ENCODE results near the gene MAN2A2. TPM values are rescaled to one million over a fixed set of nuclear protein-coding genes. Genes with fewer than 3 reads are reported as not detected.

MAN2A2 gene
- polyA plus RNA-seq, 2 donors, result 15.8 to 22.1 TPM

DNA sequence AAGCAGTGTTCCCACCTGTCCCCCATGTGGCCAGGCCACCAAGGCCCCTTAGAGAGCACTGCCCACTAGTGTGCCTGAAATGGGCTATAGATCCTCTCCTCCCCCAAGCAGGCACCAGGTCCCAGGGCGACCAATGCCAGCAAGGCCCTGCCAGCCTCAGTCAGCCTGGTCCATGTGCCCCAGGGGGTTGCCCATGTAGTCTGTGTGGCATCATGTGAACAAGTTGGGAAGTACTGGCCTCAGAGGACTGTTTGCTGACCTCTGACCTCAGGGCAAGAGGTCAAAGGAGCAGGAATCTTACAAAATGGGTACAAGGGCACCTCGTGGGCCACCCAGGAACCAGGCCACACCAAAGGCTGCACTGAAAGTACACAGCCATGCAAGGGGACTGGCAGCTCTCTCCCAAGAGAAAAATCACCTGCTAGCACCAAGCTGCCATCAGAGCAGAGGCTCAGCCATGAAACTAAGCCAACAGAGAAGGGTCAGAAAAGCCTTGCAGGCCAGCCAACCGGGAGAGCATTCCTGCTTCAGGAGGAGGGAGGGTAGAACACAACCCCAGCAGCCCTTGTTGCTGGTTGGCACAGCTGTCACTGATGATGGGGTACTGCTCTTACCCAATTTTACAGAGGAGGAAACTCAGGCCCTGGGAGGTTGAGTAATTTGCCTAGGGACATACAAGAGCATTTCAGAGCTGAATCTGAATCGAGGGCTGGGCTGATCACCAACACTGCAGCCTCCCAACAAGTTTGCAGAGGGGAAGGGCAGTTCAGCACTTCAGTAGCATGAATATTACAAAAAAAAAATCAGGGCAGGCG is 39.9 kb upstream of the MAN2A2 start:
- H3K4me3 ChIP-seq (ENCODE audit: low read depth in 1 of 2, low read length in 2 of 2), result no peak overlapping the region
- peaks cover 3 to 7% of the 10 kb centered on the region in 2 donors for H3K4me1 ChIP-seq (ENCODE audit: control insufficient read depth in 2 of 2, insufficient read depth in 2 of 2, low read length in 1 of 2)
- H3K9me3 ChIP-seq (ENCODE audit: control insufficient read depth in 2 of 2, insufficient read depth in 1 of 2, low read depth in 1 of 2, low read length in 1 of 2), result no peaks in the 10 kb centered on the region
- H3K36me3 ChIP-seq (ENCODE audit: control insufficient read depth in 2 of 2, insufficient read depth in 2 of 2, low read length in 1 of 2), result no peaks in the 10 kb centered on the region
- no peaks in the 10 kb centered on the region for H3K27me3 ChIP-seq (ENCODE audit: control insufficient read depth in 1 of 2, insufficient read depth in 2 of 2, low read length in 2 of 2)
- H3K27ac ChIP-seq (ENCODE audit: low read depth in 2 of 2, low read length in 1 of 2), result peak overlapping the region in 1 of 2 donors; percentile 40
- 55 to 64% methylated on average over 5 of the region's 5 CpGs for WGBS, 2 donors

- H3K4me1 ChIP-seq (ENCODE audit: control insufficient read depth in 2 of 2, insufficient read depth in 2 of 2, low read length in 1 of 2), result peaks cover 3 to 11% of the 10 kb centered on the region in 2 donors
- no peaks in the 10 kb centered on the region for H3K9me3 ChIP-seq (ENCODE audit: control insufficient read depth in 2 of 2, insufficient read depth in 1 of 2, low read depth in 1 of 2, low read length in 1 of 2)
- H3K36me3 ChIP-seq (ENCODE audit: control insufficient read depth in 2 of 2, insufficient read depth in 2 of 2, low read length in 1 of 2), result no peaks in the 10 kb centered on the region
- 81 to 85% methylated on average over 4 of the region's 4 CpGs for WGBS, 2 donors
- H3K4me3 ChIP-seq (ENCODE audit: low read depth in 1 of 2, low read length in 2 of 2), result no peak overlapping the region
- H3K27me3 ChIP-seq (ENCODE audit: control insufficient read depth in 1 of 2, insufficient read depth in 2 of 2, low read length in 2 of 2), result no peaks in the 10 kb centered on the region
- H3K27ac ChIP-seq (ENCODE audit: low read depth in 2 of 2, low read length in 1 of 2), result peak overlapping the region in 1 of 2 donors; percentile 40
These were observed 39.1 kb upstream of the MAN2A2 start for GRCh38 chr15:90863987-90864386.

- Histone ChIP-seq H3K36me3 (ENCODE audit: control insufficient read depth in 2 of 2, insufficient read depth in 2 of 2, low read length in 1 of 2) (no peaks in the 10 kb centered on the region), H3K27me3 (ENCODE audit: control insufficient read depth in 1 of 2, insufficient read depth in 2 of 2, low read length in 2 of 2) (no peaks in the 10 kb centered on the region), H3K9me3 (ENCODE audit: control insufficient read depth in 2 of 2, insufficient read depth in 1 of 2, low read depth in 1 of 2, low read length in 1 of 2) (no peaks in the 10 kb centered on the region), H3K4me1 (ENCODE audit: control insufficient read depth in 2 of 2, insufficient read depth in 2 of 2, low read length in 1 of 2) (peaks cover 5 to 11% of the 10 kb centered on the region in 2 donors), H3K27ac (ENCODE audit: low read depth in 2 of 2, low read length in 1 of 2) (no peak overlapping the region), H3K4me3 (ENCODE audit: low read depth in 1 of 2, low read length in 2 of 2) (no peak overlapping the region)
- 81 to 85% methylated on average over 10 of the region's 10 CpGs for WGBS, 2 donors
These were observed 38.6 kb upstream of the MAN2A2 start for GRCh38 chr15:90864507-90864906.

DNA sequence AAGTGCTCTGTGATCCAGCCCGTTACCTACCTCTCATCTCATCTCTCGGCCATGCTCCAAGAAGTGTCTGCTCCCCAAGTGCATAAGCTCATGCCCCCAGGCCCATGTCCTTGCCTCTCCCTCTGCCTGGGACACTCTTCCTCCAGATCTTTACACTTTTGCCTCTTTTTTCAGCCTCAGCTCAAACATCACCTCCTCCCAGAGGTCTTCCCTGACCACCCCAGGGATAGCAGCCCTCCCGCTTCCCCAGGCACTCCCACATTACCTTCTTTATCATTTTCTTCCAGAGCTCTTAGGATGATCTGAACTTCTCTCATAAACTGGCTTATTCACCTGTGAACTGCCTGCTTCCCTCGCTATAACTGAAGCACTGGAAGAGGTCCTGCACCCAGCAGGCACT is 37.4 kb upstream of the MAN2A2 start:
- Histone ChIP-seq H3K4me1 (ENCODE audit: control insufficient read depth in 2 of 2, insufficient read depth in 2 of 2, low read length in 1 of 2) (peaks cover 6 to 15% of the 10 kb centered on the region in 2 donors), H3K36me3 (ENCODE audit: control insufficient read depth in 2 of 2, insufficient read depth in 2 of 2, low read length in 1 of 2) (no peaks in the 10 kb centered on the region), H3K27ac (ENCODE audit: low read depth in 2 of 2, low read length in 1 of 2) (no peak overlapping the region), H3K9me3 (ENCODE audit: control insufficient read depth in 2 of 2, insufficient read depth in 1 of 2, low read depth in 1 of 2, low read length in 1 of 2) (no peaks in the 10 kb centered on the region), H3K27me3 (ENCODE audit: control insufficient read depth in 1 of 2, insufficient read depth in 2 of 2, low read length in 2 of 2) (no peaks in the 10 kb centered on the region), H3K4me3 (ENCODE audit: low read depth in 1 of 2, low read length in 2 of 2) (no peak overlapping the region)
- whole genome bisulfite sequencing, 2 donors, result 86 to 88% methylated on average over 4 of the region's 4 CpGs

GRCh38 chr15:90866161-90866715 is 36.9 kb upstream of the MAN2A2 start:
- Histone ChIP-seq H3K27ac (ENCODE audit: low read depth in 2 of 2, low read length in 1 of 2) (no peak overlapping the region), H3K4me1 (ENCODE audit: control insufficient read depth in 2 of 2, insufficient read depth in 2 of 2, low read length in 1 of 2) (peaks cover 6 to 15% of the 10 kb centered on the region in 2 donors), H3K27me3 (ENCODE audit: control insufficient read depth in 1 of 2, insufficient read depth in 2 of 2, low read length in 2 of 2) (no peaks in the 10 kb centered on the region), H3K9me3 (ENCODE audit: control insufficient read depth in 2 of 2, insufficient read depth in 1 of 2, low read depth in 1 of 2, low read length in 1 of 2) (no peaks in the 10 kb centered on the region), H3K36me3 (ENCODE audit: control insufficient read depth in 2 of 2, insufficient read depth in 2 of 2, low read length in 1 of 2) (no peaks in the 10 kb centered on the region), H3K4me3 (ENCODE audit: low read depth in 1 of 2, low read length in 2 of 2) (no peak overlapping the region)
- WGBS, 2 donors, result 42 to 52% methylated on average over 16 of the region's 16 CpGs

DNA sequence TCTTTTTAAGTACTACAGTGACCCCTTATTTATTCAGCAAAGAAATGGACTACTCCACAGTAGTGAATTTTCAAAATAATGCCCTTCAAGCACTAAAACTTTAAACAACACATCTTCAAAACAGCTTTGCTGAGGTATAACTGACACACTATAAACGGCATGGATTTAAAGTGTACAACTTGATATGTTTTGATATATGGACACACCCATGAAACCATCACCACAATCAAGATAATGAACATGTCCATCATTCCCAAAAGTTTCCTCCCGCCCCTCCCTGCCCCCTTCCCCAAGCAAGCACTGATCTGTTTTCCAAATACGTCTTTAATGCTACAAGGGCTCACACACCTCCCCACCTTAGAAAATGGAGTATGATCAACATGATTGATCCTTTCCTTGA is 36.3 kb upstream of the MAN2A2 start:
- H3K27ac ChIP-seq (ENCODE audit: low read depth in 2 of 2, low read length in 1 of 2), result no peak overlapping the region
- no peaks in the 10 kb centered on the region for H3K36me3 ChIP-seq (ENCODE audit: control insufficient read depth in 2 of 2, insufficient read depth in 2 of 2, low read length in 1 of 2)
- peaks cover 6 to 15% of the 10 kb centered on the region in 2 donors for H3K4me1 ChIP-seq (ENCODE audit: control insufficient read depth in 2 of 2, insufficient read depth in 2 of 2, low read length in 1 of 2)
- 72 to 74% methylated on average over 3 of the region's 3 CpGs for WGBS, 2 donors
- no peak overlapping the region for H3K4me3 ChIP-seq (ENCODE audit: low read depth in 1 of 2, low read length in 2 of 2)
- H3K9me3 ChIP-seq (ENCODE audit: control insufficient read depth in 2 of 2, insufficient read depth in 1 of 2, low read depth in 1 of 2, low read length in 1 of 2), result no peaks in the 10 kb centered on the region
- no peaks in the 10 kb centered on the region for H3K27me3 ChIP-seq (ENCODE audit: control insufficient read depth in 1 of 2, insufficient read depth in 2 of 2, low read length in 2 of 2)

DNA sequence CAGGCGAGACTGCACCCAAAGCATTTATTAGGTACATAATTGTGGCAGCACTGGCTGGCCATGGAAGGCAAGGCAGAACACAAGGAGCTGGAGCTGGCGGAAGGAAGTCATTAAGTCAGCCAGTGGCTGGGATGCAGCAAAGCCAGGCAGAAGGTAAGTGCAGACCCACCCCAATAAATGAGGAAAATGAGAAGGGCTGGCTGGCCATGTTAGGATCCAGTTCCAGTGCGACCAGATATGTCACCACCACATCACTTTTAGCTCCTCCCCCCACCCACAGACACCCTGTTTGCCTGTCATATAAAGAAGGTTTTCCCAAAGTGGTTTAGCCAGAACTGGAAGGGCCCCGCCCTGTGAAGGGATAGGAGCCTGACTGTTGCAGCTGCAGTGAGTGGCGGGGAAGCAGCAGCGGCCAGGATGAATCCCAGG is 34.8 kb upstream of the MAN2A2 start, which contains the start of gene FURIN:
FURIN (plus strand) TSS at position 328 of the 429 bp plus-strand sequence. CDS start 7,153 bp downstream, outside the sequence.
- WGBS, 2 donors, result 57 to 68% methylated on average over 6 of the region's 6 CpGs
- Histone ChIP-seq H3K36me3 (ENCODE audit: control insufficient read depth in 2 of 2, insufficient read depth in 2 of 2, low read length in 1 of 2) (no peaks in the 10 kb centered on the region), H3K27me3 (ENCODE audit: control insufficient read depth in 1 of 2, insufficient read depth in 2 of 2, low read length in 2 of 2) (no peaks in the 10 kb centered on the region), H3K27ac (ENCODE audit: low read depth in 2 of 2, low read length in 1 of 2) (peak within 1 kb of the TSS; percentile 76 to 90), H3K4me3 (ENCODE audit: low read depth in 1 of 2, low read length in 2 of 2) (no peak within 1 kb of the TSS), H3K9me3 (ENCODE audit: control insufficient read depth in 2 of 2, insufficient read depth in 1 of 2, low read depth in 1 of 2, low read length in 1 of 2) (no peaks in the 10 kb centered on the region), H3K4me1 (ENCODE audit: control insufficient read depth in 2 of 2, insufficient read depth in 2 of 2, low read length in 1 of 2) (peaks cover 8 to 14% of the 10 kb centered on the region in 2 donors)

DNA sequence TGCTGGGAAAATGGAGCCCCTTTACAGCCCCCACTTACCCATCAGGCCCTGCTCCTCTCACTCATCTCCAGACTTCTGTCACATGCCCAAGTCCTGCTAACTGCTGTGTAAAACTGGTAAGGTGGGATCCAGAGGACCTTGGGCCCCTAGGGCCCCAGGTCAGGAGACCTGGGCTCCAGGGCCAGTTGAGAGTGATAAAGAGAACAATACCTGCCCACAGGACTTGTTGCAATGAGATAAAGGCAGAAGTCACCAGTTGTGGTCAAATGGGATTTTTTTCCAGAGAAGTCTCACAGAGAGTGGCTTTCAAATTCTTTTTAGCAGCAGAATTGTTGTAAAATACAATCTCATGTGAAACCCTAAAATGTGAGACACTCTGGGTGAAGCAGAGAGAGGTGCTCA is 34.0 kb upstream of the MAN2A2 start:
- peak overlapping the region; percentile 76 to 90 for H3K27ac ChIP-seq (ENCODE audit: low read depth in 2 of 2, low read length in 1 of 2)
- H3K27me3 ChIP-seq (ENCODE audit: control insufficient read depth in 1 of 2, insufficient read depth in 2 of 2, low read length in 2 of 2), result no peaks in the 10 kb centered on the region
- H3K9me3 ChIP-seq (ENCODE audit: control insufficient read depth in 2 of 2, insufficient read depth in 1 of 2, low read depth in 1 of 2, low read length in 1 of 2), result no peaks in the 10 kb centered on the region
- H3K4me3 ChIP-seq (ENCODE audit: low read depth in 1 of 2, low read length in 2 of 2), result no peak overlapping the region
- no peaks in the 10 kb centered on the region for H3K36me3 ChIP-seq (ENCODE audit: control insufficient read depth in 2 of 2, insufficient read depth in 2 of 2, low read length in 1 of 2)
- H3K4me1 ChIP-seq (ENCODE audit: control insufficient read depth in 2 of 2, insufficient read depth in 2 of 2, low read length in 1 of 2), result peaks cover 13 to 21% of the 10 kb centered on the region in 2 donors

DNA sequence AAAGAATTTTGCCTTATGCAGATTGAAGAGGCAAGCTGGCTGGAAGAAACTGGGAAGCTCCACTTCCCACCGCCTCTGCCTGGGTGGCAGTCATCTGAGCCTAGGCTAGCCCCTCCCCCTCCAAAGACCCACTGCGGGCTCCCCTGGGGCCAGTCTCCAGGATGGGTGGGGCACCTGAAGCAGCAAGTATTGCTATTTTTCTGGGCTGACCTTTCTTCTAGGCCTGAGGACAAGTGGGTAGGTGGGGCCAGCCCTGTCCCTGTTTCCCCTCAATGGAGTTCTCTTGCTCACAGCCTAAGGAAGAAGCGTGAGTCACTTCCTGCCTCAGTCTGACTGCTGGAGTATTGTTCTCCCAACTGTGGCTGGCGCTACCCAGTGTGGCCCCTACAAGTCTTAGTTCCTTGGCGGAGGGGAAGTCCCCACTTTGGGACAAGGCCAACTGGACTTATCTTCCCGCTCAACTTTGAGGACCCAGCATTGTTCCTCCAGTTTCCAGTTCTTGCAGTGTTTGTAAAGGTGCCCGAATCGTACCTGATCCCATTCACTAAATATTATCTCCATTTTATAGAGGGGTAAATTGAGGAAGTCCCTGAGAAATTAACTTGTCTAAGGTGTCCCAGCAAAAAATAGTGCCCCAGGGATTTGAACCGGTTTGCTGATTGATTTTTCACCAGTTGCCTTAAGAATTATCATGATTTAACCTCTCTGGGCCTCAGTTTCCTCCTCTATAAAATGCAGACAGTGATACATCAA is 33.3 kb upstream of the MAN2A2 start:
- Histone ChIP-seq H3K4me1 (ENCODE audit: control insufficient read depth in 2 of 2, insufficient read depth in 2 of 2, low read length in 1 of 2) (peaks cover 14 to 23% of the 10 kb centered on the region in 2 donors), H3K4me3 (ENCODE audit: low read depth in 1 of 2, low read length in 2 of 2) (no peak overlapping the region)
- 35 to 41% methylated on average over 9 of the region's 9 CpGs for WGBS, 2 donors

More for the DNA sequence above, 33.3 kb upstream of the MAN2A2 start:
- Histone ChIP-seq H3K36me3 (ENCODE audit: control insufficient read depth in 2 of 2, insufficient read depth in 2 of 2, low read length in 1 of 2) (no peaks in the 10 kb centered on the region), H3K9me3 (ENCODE audit: control insufficient read depth in 2 of 2, insufficient read depth in 1 of 2, low read depth in 1 of 2, low read length in 1 of 2) (no peaks in the 10 kb centered on the region), H3K27ac (ENCODE audit: low read depth in 2 of 2, low read length in 1 of 2) (peak overlapping the region; percentile 76 to 90), H3K27me3 (ENCODE audit: control insufficient read depth in 1 of 2, insufficient read depth in 2 of 2, low read length in 2 of 2) (no peaks in the 10 kb centered on the region)

Measured in esophagus (tissue), 2 donors.